TTC549 (cell line): ENCODE measurements around the gene ADM2.
"Not testable (repeated sequence)": the region's sequence is repeated elsewhere in the genome, so short reads cannot be mapped to it uniquely, and the experiment has no call there.

Source experiments
- FAIRE-seq: peaks from 2 replicates; lab custom pipeline; 2012; peaks lifted over from hg19 to GRCh38; lab: Jason Lieb, UNC

Gene ADM2, protein sequence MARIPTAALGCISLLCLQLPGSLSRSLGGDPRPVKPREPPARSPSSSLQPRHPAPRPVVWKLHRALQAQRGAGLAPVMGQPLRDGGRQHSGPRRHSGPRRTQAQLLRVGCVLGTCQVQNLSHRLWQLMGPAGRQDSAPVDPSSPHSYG

DNA sequence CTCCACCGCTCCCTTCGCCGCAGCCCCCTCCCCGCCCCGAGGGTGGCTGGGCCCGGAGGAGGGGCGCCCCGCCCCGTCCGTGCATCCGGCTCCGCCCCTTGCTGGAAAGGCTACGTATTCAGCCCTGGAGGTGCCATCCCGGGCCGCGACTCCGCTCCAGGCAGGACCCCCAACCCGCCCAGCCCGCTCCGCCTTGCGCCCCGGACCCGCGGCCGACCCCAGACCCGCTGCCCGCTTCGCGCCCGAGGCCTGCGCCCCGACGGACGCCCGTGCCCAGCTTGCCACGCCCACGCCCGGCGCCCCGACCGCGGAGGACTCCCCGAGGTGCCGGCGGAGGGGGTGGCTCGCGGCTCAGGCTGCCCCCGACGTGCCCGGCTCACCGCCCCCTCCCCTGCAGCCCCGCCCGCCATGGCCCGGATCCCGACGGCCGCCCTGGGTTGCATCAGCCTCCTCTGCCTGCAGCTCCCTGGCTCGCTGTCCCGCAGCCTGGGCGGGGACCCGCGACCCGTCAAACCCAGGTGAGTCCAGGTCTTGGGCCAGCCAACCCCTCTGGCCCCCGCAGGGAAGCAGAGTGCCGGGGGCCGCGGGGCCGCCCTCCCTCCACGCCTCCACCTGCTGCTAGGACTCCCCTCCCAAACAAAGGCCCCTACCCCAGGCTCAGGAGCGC, at the start of gene ADM2:
TSS of gene ADM2 (plus strand) at position 104 of the 667 bp plus-strand sequence. CDS start at position 409, 305 bp downstream.
- no peak for FAIRE-seq

DNA sequence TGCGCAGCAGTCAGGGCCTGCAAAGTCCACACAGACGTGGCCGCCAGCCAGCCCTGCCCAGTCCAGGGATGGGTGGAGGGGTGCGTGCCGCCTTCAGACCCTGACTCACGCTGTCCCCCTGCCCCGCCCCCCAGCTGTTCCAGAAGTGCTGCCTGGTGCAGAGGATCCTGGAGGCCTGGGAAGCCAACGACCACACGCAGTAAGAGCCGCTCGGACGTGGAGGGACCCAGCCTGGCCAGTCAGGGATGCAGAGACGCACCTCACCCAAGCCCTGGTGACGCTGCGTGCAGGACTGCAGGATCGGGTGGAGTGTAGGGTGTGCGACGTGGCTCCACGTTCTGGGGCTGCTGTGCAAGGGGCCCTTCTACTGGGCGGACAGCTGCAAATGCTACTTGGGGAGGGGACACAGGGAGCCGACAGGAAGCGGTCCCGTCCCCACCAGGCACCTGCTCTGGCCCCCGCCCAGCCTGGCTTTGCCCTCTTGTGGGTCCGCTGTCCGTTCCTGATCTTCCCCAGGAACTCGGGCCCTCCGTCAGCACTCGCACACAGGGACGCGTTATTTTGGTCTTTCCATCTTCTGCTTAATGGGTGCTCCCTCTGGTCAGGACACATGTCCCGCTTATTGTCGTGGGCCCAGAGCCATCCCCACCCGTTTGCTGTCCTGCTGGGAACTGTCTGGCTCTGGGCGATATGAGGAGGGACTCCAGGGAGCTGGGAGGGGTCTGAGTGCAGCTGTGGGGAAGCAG, 49.0 kb upstream of the ADM2 start:
- no peak for FAIRE-seq

DNA sequence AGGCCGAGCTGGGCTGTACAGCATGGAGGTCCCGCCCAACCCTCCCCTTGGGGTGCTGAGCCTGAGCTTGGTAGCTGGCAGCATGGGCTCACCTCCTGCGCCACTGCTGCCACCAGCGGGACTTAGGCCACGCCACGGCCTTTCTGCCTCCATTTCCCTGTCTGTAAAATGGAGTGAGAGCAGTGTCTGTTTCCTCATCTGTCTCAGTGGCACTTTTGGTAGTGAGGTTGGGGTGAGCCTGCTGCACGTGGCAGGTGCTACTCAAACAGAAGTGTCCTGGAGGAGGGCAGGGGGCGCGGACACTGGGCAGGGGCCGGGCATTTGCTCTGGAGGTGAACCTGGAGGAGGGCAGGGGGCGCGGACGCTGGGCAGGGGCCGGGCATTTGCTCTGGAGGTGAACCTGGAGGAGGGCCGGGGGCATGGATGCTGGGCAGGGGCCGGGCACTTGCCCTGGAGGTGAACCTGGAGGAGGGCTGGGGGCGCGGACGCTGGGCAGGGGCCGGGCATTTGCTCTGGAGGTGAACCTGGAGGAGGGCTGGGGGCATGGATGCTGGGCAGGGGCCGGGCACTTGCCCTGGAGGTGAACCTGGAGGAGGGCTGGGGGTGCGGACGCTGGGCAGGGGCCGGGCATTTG, 48.3 kb upstream of the ADM2 start:
- FAIRE-seq, result not testable (repeated sequence)

DNA sequence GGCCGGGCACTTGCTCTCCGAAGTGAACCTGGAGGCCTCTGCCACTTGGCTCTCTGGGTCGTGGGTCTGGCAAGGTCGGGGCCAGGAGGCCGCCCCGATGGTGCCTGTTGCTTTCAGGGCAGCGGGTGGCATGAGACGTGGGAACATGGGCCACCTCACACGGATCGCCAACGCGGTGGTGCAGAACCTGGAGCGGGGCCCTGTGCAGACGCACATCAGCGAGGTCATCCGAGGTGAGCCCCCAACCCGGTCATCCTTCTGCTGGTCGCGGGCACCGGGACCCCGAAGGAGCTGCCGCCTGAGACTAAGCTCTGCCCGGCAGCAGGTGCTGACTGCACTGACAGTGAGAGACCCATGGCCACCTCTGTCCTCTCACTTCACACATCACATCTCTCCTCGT, 46.5 kb upstream of the ADM2 start:
- no peak for FAIRE-seq

DNA sequence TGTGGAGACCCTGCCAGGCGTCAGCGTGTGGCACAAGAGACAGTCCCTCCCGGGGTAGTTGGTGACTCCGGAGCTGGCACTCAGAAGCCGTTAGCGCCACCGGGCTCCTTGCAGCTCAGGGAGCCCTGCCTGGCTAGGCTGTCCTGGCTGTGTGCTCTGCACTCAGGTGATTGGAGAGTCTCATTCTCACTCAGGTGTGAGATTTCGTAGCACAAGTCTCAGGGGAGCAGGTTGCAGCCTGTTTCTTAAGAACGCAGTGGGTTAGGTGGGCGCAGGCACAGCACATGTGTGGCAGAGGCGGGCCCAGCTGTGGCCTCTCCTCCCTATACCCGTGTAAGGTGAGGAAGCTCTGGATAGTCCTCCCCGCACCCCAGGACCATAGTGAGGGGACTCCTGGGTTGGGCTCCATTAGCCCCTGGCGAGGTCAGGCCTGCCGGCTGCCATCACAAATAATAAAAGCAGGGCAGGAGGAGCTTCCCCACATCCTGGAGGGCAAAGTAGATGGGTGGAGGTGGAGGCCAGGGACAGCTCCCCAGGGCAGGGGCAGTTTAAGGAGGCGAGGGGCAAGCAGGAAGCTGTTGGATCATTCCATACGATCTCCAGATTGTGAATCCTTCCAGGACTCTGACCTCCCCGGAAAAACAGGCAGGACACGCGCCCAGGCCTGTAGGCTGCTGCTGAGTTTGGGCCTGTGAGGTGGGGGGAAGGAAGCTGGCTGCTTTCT, 45.9 kb upstream of the ADM2 start:
- no peak for FAIRE-seq

DNA sequence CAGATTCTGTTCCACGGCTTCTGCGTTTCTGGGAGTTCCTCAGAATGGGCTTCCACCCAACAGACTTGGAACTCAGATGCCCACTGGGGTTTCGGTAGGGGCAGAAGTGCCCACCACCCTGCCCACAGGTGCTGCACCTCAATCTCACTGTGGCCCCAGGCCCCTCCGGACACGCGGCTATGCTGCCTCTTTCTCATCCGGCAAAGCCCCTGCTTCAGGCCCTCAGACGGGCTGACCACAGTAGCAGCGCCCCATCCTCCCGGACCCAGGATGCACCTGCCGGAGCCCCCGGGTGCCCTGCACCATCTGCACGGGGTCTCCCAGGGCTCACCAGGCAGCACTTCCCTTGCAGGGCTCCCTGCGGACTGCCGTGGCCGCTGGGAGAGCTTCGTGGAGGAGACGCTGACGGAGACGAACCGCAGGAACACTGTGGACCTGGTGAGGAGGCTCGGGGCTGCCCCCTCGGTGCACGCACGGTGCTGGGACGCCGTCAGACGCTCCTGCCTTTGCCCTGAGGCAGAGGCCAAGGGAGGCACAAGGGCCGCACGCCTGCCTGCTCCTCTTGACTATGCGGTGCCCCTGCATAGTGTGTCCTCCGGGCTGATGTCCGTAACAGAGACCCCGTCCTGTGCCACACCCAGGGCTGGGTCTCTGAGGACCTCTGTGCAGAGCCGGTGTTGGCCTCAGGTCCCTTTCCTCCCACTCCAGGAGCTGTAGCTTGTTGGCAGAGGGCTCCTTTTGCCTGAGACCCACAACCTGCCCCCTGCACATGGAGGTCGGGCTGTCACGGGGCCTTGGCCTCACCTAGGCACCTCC, 45.1 kb upstream of the ADM2 start:
- no peak for FAIRE-seq

DNA sequence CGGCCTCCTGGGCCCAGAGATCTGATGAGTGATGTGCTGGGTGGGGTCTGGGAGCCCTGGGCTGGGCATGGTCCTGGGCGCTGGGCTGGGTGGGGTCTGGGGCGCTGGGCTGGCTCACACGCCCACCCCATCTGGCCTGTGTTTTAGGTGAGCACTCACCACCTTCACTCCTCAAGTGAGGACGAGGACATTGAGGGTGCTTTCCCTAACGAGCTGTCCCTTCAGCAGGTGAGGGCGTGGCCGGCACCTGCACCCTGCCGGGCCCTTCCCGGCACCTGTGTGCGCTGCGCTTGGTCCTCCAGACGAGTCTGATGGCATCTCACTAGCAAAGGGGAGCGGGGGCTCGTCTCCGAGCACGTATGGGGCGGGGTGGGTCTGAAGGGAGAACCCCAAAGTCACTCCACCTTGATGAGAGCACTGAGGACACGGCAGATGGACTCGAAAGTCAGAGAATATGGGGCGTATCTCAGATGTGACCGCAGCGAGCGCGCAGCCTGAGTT, 44.5 kb upstream of the ADM2 start:
- no peak for FAIRE-seq

DNA sequence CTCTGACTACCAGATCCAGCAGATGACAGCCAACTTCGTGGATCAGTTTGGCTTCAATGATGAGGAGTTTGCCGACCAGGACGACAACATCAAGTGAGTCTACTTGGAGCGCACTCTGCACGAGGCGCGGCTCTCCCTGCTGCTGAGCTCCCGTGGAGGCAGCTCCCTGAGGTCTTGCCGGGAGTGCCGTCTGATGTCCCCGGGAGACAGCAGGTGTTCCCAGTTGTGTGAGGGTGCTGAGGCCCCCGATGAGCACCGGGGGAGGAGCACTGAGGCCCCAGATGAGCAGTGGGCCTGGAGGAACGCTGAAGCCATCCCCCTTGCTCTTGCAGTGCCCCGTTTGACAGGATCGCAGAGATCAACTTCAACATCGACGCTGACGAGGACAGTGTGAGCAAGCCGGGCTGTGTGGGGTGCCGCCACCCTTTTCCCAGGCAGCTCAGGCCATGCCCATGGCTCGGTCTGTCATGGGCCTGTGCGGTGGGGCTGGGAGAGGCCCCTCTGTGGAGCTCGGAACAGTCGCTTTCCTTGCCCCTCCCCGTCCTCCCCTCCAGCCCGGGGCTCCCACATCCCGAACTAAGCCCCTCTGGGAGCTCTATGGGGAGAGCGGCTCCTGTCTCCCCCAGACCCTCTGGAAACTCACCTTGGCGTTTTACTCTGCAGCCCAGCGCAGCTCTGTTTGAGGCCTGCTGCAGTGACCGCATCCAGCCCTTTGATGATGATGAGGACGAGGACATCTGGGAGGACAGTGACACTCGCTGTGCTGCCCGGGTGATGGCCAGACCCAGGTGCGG, 43.6 kb upstream of the ADM2 start:
- no peak for FAIRE-seq

DNA sequence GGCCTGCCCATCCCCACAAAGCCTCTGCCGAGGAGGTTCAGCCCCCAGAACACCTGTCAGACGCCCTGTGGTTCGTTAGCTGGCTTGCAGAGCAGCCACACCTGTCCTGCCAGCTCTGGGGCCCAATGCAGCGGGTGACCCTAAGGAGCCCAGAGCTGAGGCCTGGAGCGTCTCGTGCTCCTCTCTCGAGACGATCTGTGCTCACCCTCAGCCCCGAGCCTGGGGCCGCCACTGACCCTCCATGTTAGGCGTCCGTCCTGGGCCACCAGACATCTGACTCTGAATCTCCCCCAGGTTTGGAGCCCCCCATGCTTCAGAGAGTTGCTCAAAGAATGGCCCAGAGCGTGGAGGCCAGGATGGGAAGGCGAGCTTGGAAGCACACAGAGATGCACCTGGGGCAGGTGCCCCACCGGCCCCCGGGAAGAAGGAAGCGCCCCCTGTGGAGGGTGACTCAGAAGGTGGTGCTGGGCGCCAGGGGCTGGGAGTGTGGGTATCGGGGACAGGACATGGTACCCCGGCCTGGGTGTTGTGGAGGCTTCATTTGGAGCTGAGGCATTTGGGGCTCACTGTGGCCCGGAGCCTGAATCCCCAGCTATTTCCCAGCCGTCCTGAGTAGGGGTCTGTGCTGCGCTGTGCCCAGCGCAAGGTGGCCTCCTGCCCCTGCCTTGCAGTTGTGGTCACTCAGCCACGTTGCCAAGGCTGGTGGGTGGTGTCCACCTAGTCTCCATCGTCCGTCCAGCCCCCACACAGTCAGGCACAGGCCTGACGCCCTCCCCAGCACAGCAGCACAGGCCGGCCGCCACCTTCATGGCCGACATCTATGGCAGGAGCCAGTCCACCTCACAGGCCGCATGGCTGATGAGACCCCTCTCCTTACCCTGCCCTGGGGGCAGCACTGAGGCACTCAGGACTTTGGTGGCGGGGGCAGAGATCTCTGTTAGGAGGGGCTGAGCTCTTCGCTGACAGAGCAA, 42.8 kb upstream of the ADM2 start:
- FAIRE-seq, result no peak

DNA sequence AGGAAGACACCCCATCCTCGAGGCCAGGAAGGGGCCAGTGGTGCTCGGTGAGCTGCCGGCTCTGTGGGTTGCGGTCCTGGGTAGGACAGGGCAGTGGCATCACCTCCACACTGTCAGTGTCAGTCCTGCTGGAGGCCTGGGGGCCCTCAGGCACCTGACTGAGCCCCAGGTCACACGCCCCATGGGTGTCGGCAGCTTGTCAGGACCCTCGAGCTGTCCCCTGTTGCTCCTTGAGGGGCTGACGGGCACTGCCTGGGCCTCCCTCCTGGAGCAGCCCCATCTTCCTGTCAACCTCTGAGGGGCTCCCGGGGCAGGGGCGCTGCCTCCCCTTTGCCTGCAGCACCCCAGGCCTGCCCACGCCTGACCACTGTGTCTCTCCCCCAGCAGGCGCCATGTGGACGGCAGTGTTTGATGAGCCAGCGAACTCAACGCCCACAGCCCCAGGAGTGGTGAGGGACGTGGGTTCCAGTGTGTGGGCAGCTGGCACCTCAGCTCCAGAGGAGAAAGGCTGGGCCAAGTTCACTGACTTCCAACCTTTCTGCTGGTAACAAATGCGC, 42.0 kb upstream of the ADM2 start:
- FAIRE-seq, result no peak

DNA sequence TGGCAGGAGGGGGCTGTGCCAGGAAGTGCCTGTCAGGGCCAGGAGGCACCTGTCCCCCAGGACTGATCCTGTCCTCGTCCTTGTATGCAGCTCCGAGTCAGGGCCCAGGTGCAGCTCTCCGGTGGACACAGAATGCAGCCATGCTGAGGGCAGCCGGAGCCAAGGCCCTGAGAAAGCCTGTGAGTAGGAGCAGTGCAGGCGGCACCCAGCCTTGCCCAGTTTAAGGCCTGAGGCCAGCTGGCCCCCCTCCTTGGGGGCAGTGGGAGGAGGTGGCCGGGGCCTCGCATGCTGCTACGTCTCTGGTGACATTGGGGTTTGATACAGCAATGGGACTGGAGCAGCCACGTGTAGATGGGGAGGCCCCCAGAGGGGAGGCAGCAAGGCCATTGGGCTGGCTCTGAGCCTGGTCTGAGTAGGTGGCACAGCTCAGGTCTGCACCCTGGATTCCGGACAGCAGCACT, 41.4 kb upstream of the ADM2 start:
- no peak for FAIRE-seq

DNA sequence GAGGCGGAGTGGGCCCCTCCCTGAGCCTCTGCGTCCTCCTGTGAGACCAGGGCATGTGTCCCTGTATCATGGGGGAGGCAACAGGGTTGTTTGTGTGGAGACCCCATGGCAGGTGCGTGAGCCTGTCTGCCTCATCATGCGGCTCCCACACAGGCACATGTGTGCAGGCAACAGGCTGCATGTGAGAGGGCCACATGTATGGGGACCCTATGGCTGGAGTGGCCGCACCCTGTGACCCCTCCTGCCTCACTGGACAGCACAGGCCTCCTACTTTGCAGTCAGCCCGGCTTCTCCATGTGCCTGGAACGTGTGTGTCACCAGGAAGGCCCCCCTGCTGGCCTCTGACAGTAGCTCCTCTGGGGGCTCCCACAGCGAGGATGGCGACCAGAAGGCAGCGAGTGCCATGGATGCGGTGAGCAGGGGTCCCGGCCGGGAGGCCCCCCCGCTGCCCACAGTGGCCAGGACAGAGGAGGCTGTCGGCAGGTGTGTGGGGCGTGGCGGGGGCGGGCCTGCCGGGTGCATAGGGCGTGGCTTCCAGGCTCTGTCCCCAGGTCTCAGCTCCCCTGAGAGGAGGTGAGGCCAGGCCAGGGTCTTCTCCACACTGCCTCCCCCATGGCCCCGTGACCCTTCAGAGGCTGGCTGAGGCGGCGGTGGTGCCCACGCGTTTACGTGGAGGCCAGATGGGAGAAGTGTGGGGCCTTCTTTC, 40.6 kb upstream of the ADM2 start:
- no peak for FAIRE-seq

DNA sequence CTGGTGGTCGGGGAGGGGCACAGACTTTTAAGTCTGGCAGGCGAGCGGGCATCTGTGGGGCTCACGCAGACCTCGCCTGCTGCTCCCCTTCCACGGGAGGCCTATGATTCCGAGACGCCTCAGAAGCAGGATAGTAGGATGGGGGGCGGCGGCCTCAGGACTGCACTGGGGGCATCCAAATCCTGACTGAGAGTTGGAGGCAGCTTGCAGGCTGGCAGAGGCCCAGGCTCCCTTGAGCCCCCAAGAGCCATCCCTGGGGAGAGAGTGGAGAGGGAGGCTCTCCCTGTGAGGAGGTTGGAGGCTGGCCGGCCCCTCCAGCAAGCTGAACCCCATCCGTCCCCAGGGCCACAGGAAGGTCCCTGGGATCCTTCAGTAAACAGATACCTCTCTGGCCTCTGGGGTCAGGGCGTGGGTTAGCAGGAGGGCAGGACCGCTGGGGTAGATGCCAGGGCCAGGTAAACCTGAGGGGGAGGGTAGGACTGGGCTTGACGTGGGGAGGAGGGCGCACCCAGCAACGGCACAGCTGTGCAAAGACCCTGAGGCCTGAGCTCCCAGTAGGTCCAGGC, 39.8 kb upstream of the ADM2 start:
- FAIRE-seq, result no peak

DNA sequence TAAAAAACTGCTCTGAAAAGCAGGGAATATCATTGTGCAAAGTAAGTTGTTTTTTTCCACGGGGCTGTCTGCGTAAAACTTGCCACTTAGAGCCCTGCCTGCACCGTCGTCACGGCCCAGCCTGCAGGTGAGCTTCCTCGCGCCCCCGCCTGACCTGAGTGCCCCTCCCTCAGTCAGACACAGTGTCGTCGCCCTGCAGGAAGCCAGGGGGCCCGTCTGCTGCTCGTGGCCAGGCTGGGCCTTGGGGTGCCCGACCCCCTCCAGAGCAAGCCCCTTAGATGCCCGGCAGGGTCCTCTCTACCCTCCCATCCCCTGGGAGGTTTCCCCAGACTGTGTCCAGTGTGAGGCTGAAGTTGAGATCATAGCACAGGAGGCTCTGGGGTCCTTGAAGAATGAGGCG, 38.1 kb upstream of the ADM2 start:
- FAIRE-seq, result no peak

DNA sequence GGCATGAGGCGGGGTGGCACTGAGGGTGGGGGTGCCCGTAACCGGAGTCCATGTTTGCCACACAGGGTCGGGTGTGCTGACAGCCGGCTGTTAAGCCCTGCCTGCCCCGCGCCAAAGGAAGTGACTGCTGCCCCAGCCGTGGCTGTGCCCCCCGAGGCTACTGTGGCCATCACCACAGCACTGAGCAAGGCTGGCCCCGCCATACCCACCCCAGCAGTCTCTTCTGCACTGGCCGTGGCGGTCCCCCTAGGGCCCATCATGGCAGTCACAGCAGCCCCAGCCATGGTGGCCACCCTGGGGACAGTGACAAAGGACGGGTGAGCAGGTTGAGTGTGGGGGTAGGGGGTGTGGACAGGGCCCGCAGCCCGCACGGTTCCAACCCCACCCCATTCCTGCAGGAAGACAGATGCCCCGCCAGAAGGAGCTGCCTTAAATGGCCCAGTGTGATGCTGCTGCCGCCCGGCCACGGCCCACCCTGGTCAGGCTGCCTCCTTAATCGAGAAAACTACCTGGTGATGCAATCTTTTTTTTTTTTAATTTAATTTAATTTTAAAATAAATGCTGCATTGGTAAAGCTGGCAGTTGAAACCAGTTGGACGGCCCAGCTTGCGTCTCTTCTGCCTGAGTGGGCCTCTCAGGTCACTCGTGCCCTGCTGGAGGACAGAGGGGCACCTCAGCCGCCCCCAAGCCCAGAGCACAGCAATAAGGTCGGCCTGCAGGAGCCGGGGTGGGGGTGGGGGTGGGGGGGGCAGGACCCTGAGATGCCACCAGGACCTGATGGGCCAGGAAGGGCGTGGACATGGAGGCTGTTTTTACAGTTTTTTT, 37.3 kb upstream of the ADM2 start:
- no peak for FAIRE-seq

DNA sequence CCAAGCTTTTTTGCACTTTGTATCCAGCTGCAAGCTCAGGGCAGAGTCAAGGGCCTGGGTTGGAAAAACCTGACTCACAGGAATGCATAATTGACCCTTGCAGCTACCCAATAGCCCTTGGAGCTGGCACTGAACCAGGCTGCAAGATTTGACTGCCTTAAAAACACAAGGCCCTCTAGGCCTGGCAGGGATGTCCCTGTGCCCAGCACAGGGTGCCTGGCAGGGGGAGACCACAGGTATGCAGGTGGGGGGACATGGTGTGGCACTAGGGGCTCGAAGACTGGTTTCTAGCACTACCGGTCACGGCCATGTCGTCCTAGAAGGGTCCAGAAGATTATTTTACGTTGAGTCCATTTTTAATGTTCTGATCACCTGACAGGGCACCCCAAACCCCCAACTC, 36.7 kb upstream of the ADM2 start:
- FAIRE-seq, result no peak
